ENCODE measurements around the gene SH2D7.

The SH2D7 gene

DNA sequence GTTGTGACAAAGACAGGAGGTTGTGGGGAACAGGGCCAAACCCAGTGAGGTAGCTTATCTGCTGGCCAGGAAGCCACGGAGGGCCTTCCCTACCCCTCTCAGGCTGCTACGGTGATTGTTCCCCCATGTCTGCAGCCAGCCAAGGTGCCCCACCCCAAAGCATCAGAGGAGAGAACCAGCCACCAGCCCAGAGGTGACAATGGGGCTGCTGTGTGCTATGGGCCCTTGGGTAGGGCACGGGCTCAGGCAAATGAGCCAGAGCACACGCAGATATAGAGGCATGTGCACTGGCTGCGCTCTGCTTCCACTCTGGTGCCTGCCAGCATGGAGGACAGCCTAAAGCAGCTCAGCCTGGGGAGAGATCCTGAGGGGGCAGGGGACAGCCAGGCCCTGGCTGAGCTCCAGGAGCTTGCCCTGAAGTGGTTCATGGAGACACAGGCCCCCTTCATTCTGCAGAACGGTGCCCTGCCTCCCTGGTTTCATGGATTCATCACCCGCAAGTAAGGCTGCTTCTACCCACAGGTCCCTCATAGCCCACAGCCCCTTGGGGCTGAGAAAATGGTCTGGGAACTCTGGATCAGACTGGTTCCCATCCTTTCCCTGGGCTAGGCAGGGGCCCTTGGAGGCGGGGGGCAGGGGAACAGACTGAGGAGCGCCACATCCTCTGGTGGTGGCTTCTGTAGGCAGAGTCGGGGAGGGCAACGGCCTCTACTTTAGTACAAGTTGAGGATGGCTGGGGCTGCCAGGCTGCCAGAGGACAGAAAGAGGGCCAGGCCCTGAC lies at the start of gene SH2D7:
Gene SH2D7, plus strand, starts transcription at position 301 of the 781 bp plus-strand sequence. Its CDS starts 24 bp downstream, at position 325.
- no peak for DNase-seq

DNA sequence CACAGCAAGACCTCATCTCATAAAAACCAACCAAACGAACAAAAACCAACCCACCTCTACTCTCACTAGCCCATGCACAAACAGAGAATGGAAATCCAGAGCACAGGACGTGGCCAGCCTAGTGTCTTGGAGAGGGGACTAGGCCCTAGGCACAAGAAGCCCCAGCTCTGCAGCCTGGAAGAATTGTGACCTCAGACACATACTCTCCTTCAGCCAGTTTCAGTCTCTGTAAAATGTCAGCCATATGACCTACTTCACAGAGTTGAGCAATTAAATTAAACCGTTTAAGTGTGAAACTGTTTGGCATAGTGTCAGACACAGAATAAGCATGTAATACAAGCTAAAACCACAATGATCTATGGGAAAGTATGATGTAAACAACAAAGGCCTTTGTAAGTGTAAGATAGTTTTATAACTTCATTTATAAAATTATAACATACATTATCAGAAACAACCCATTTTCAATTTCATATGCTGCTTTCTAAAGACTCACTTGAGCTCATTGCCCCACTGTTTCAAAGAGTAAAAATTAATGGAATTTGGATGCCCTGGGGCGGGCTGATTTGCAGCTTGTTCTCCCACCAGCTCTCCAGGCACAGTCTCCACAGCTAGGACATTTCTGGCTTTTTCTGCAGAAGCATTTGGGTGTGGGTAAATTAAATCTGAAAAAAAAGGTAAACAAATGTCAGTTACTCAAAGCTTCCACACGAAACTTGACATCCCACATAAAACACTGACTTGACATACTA lies 47.8 kb upstream of the SH2D7 start:
- no peak for DNase-seq

GRCh38 chr15:78045189-78045588 lies 47.2 kb upstream of the SH2D7 start:
- DNase-seq = no peak

- no peak for DNase-seq
These were observed 45.5 kb upstream of the SH2D7 start for GRCh38 chr15:78046796-78047341.

GRCh38 chr15:78047761-78048627 lies 44.4 kb upstream of the SH2D7 start:
- DNase-seq = no peak

DNA sequence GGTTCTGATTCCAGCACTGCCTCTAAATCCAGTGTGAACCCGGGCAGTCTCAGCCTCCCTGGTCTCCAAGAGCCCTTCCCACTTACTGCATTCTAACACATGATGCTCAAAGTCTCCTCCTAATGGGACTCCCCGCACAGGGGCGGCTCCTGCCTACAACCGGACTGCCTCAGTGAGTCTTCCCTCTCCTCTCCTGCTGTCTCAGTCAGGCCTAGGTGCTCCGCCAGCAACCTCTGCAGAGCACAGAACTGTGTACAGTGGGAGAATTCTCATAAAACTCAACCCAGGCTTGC lies 43.8 kb upstream of the SH2D7 start:
- no peak for DNase-seq

GRCh38 chr15:78049691-78050440 lies 42.5 kb upstream of the SH2D7 start:
- DNase-seq = no peak

DNA sequence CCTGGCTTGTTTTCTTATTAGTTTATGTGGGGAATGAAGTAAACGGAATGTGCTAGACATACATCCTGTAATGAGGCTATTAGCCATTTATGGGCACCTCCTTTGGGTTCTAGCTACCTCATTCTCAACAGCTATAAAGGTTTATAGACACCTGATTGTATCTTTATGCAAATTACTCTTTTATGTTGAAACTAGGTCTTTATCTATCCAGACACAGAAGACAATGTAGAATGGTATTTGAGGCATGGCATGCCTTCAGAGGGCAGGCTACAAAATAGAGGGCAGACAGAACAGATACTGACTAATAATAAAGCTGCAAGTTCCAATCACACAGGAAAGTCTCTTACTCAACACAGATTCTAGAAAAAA lies 41.9 kb upstream of the SH2D7 start:
- no peak for DNase-seq

- no peak for DNase-seq
These were observed 41.5 kb upstream of the SH2D7 start for GRCh38 chr15:78050826-78051225.

DNA sequence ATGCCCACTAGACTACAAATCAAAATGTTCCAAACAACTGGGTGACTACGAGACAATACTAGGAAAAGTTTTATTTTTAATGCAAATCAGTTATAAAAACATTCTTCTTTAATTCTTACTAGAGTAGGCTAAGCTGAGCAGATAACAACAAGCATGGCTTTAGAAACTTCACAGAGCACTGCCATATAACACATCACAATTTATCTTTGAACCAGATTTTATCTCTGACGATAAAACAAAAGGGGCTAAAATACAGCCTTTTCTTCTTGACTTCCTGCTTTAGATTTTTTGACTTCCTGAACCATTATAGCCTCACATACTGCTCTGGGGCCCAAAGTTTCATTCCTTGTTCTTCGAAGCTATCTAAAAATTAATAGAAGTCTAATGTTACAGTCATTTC lies 40.8 kb upstream of the SH2D7 start:
- DNase-seq = no peak

GRCh38 chr15:78052001-78052401 lies 40.4 kb upstream of the SH2D7 start:
- DNase-seq = no peak

DNA sequence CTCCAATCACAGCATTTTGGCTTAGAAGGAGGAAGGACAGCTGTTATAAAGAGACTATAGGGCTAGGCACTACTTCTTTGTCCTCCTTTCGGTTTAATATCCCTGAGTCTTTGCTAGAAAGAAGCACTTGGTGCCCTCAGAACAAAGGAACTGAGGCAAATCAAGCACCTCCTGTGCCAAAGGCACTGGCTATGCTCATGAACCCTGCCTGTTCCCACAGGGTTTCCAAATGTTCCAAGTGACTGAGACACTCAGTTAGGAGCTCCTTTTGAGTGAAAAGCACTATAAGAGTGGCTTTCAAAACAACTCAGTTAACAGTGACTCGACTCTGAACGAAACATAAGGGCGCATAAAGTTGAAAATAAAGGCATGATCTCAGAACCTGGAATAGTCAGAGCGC lies 39.8 kb upstream of the SH2D7 start:
- DNase-seq = no peak

- DNase-seq = no peak
These were observed 37.8 kb upstream of the SH2D7 start for GRCh38 chr15:78054518-78054917.

DNA sequence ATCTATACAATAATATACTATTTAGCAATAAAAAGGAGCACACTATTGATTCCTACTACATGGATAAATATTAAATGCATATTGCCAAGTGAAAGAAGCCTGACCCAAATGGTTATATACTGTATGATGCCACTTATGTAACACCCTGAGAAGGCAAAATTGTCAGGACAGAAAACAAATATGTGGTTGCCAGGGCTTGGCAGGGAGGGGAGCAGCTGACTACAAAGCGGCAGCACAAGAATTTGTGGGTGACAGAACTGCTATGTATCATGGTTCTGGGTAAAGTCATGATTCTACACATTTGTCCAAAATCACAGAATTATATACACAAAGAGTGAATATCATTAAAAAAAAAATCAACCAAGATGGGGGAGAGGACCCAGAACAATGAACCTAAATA lies 37.4 kb upstream of the SH2D7 start:
- DNase-seq = no peak

- DNase-seq = no peak
These were observed 36.2 kb upstream of the SH2D7 start for GRCh38 chr15:78055919-78056713.

GRCh38 chr15:78056714-78057269 lies 35.6 kb upstream of the SH2D7 start:
- no peak for DNase-seq

DNA sequence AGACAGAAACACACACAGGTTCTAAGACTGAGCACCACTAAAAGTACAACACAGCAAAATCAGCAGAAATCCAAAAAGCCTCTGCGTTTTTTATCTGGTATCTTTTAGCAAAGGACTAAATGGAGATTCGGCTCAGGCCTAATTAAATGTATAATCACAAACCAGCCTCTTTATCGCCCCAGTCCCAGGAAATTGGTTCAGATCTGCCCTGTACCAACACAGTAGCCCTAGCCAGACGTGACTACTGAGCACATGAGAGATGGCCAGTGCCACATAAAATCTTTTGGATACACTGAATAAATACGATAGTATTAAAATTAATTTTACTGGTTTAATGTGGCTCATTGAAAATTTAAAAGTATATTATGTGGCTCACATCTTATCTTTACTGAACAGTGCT lies 34.6 kb upstream of the SH2D7 start:
- no peak for DNase-seq

DNA sequence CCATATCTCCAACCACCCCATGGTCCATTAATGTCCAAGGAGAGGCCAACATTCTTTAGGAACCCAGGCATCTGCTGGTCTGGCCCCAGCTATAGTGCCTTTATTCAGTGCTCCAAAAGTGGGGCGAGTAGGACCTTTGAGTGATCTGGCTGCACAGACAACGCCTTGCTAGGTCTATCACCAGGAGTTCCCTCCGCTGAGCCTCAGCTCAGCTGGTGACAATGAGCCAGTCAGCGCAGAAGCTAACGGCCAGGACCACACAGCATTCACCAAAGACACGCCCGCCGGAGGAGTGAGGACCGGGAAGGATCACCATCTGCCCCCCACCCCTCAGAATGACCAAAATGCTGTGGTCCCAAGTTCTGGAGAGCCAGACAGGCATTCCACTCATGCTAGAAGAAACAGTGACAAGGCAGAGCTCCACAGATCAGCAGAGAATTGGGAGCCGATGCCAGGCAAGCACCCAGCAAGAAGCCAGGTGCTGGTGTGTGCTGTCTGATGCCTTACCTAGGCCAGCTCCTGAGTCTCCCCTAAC lies 33.9 kb upstream of the SH2D7 start:
- no peak for DNase-seq

- DNase-seq = no peak
These were observed 33.1 kb upstream of the SH2D7 start for GRCh38 chr15:78059110-78059839.

DNA sequence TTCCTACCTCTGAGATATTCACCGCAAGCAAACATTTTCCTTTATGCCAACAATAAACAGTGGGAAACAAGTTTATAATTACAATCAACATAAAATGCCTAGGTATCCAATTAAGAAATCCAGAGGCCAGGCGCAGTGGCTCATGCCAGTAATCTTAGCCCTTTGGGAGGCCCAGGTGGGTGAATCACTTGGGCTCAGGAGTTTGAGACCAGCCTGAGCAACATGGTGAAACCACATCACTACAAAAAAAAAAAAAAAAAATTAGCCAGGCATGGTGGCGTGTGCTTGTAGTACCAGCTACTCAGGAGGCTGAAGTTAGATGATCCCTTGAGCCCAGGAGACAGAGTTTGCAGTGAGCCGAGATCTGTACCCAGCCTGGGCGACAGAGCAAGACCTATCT lies 32.1 kb upstream of the SH2D7 start:
- no peak for DNase-seq

Measured in SIG-M5 (cell line).